GM19023 (cell line): ENCODE data around the gene ST3GAL5.

Experiments used
- ATAC-seq: cut with Tn5 transposase; IDR thresholded peaks from one replicate; pipeline ENCODE4 v1.9.1; 2021; ENCODE audit warnings: mild to moderate bottlenecking, moderate library complexity; ENCODE audit not compliant: unreplicated experiment

ST3GAL5 gene

GRCh38 chr2:85867556-85868292 lies 21.1 kb downstream of the ST3GAL5 start:
- no peak for ATAC-seq

- no peak for ATAC-seq
Observed at GRCh38 chr2:85867121-85867520, 21.7 kb downstream of the ST3GAL5 start.

DNA sequence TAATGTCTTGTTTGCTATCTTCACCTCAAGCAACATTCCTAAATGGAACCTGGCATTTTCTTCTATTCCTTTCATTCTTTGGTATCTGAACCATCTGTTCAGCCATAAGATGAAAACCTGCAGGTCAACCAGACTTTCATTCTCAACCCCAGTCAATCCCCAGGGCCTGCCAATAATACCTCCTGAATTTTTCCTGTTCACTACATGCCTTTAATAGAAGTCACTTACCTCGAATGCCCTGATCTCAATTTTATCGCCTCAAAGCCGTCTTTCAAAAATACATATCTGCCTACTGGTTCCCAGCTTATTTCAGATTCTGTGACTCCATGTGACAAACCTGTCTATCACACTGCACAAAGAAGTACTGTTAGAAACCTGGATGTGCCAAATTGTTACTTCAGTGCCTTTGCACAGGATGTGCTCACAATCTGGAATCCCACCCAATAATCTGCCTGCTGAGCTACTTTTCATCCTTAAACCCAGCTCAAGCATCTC lies 22.6 kb downstream of the ST3GAL5 start:
- ATAC-seq: no peak

GRCh38 chr2:85865539-85866164 lies 23.1 kb downstream of the ST3GAL5 start:
- ATAC-seq: peak; percentile 82

DNA sequence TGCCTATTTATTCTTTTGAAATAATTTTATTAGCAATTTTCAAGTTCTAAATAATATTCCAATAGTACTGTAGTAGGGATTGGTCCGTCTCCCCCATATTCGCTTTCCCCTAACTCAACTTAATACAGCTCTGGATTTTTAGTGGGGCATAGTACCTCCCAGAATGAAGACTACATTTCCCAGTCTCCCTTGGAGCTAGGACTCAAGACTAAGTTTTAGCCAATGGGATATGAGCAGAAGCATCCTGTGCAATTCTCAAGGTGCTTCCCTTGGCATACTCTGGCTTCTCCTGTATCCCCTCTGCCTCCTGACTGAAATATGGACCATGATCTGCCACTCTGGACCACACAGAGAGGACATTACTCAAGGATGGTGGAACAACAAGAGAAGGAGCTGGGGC lies 24.1 kb downstream of the ST3GAL5 start:
- ATAC-seq: no peak

GRCh38 chr2:85862426-85862825 lies 26.4 kb downstream of the ST3GAL5 start:
- no peak for ATAC-seq

- no peak for ATAC-seq
Observed at GRCh38 chr2:85861650-85862049, 27.1 kb downstream of the ST3GAL5 start.

DNA sequence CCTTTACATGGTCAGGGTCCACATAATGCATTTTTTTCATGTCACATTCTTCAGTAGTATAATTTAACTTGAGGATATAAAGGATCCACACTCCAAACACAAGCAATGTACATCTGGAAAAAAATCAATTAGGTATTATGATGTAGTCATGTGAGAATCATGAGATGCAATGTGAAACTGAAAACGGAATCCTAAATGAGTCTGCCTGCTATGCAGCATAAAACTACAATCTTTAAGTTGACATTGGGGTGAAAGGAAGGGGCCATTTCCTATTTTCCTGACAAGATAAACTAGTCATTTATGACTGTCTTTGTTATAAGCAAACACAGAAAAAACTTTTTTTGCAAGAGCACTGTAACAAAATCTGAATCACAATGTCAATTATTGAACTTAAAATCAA lies 27.6 kb downstream of the ST3GAL5 start:
- no peak for ATAC-seq

DNA sequence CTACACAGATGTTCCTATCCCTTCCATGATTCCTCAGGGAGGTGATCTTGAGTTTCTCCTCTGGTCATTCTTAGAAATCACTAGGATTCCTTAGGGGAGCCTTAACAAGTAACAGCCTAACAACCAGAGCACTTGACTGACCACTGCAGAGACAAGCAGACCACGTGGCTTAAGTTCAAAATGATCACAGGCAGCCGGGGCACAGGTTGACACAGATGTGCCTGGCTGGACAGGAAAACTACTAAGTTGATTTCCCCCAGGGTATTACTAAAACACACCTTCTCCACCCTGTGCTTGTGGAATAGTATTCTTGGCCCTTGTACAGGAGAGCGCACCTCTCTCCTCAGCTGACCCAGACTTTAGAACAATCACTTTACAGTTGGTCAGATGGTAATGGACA lies 29.9 kb downstream of the ST3GAL5 start:
- no peak for ATAC-seq

DNA sequence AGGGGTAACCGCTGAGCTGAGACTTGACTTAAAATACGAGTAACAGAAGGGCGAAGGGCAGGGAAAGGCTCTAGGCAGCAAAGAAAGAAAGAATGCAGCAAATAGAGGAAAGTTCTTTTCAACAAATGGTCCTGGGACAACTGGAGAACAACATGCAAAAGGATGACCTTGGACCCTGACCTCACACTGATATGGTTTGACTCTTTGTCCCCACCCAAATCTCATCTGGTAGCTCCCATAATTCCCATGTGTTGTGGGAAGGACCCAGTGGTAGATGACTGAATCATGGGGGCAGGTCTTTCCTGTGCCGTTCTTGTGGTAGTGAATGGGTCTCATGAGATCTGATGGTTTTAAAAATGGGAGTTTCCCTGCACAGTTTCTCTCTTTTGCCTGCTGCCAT lies 33.9 kb downstream of the ST3GAL5 start:
- ATAC-seq: no peak

DNA sequence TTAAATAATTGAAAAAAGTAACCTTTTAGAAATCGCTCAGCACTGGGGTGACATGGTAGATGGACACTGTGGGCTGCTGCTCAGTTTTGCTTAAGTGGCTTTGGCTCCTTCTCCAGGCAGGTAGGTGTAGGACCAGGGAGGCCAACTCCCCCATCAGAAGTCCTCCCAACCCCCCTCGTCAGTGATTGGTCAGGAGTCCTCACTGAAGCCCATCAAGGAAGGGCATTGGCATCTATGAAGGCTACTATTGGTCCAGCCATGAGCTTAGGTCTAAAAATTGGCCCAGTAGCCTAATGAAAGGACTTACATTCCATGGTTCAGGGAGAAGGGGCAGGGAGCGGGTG lies 34.7 kb downstream of the ST3GAL5 start:
- peak; percentile 10 for ATAC-seq

GRCh38 chr2:85853499-85854165 lies 35.2 kb downstream of the ST3GAL5 start:
- peak; percentile 34 for ATAC-seq

DNA sequence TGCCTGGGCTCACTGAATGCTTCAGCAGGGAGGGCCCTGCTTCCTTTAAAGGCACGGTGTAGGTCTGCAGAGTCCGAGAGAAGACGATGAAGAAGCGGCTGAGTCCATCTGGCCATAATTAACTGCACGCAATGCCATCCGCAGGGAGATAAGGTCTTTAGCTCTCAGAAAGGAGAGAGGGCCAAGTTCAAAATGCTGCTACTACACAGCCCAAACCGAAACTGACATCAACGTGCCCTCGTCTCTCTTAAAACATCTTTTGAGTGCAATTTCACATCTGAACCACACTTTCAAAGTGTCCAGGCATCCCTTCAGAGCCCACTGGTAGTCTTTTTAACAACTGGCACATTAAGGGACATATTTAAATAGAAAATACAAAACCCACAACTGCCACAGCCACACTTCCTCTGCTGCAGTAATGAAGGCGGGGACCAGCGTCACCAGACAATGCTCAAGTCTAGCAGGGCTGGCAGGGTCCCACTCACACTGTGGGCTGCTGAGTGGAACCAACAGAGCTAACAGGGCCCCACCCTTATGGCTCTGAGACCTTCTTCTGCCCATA lies 35.8 kb downstream of the ST3GAL5 start:
- peak; percentile 83 for ATAC-seq

DNA sequence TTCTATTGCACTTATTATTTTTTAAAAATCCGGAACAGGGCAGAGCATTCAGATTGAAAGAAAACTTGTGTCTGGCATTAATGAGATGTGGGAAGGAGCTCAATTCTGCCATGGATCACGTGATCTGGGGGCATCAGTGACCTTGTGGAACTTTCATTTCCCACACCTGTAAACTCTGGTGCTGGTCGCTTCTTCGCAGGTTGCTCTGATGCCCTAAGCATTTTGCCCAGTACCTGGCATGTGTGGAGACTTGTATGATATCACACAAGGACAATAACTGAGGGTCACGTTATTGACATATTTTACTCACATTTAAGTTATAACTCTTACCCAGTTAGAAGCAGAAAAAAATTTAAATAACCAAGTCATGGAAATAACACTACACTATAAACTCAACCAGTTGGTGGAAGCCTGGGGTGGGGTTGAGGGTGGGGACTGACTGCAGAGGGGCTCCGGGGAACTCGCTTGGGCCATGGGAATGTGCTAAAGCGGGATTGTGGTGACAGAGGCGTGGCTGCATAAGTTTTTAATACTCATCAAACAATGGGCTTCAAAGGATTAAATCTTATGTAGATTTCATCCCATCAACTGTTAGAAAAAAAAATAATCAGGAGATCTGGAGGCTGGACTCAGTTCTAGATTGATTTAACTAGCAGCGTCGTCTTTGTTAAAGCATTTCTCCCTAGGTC lies 36.5 kb downstream of the ST3GAL5 start:
- no peak for ATAC-seq

GRCh38 chr2:85851253-85852151 lies 37.3 kb downstream of the ST3GAL5 start:
- ATAC-seq: no peak

DNA sequence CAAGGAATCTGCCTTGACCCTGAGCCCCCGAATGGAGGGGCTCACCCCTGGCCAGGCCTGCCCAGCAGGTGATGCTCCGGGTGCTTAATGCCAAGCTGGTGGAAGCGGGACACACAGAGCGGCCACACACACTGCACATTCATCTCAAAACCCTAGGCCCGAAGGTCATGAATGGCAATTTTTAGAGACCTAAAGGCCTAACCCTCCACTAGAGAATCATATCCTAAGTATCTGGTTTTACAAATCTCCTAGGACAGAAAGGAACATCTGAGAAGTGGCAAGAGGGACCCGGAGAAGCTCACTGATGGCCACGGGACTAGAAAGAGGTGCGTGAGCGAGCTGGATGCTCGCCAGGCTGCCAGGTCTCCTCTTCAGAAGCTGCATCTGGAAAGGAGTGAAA lies 38.3 kb downstream of the ST3GAL5 start:
- no peak for ATAC-seq

DNA sequence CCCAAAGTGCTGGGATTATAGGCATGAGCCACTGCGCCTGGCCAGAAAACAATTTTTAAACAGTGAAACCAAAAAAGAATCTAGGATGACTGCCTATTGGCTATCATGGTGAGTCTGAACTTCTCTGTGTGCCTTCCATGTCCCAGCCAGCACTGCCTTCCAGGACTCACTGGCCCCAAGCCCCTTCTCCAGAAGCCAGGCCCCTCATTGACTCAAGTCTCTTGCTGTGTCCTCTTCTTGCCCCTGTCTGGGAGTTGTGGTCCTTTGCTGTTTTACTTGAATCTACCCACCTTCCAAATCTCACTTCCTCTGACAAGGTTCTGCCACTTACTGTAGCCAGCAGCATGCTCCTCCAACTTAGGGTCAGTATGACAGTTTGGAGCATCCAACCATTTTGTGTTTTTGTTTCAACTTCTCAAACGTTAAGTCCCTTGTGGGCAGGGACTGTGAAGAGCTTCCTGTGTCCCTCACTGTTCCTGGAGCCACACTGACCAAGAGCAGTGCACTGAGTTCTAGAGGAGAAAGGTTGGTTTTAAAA lies 41.7 kb downstream of the ST3GAL5 start:
- no peak for ATAC-seq

DNA sequence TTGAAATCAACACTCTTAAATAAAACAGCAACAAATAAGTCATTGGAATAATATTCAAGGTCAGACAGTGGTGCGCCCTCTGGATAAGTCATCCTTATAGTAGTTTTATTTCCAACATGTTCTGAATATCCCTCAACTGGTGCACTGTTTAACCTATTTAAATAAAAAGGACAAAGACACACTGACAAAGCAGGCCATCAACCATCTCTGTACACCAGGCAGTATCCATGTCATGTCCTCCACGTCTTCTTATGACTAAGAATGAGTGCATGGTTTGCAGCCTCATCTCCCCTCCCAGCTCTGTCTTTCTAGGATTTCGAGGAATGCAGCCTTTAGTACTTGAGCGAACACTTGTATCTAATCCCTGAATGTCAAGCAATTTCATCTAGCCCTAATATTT lies 42.4 kb downstream of the ST3GAL5 start:
- no peak for ATAC-seq

GRCh38 chr2:85844486-85844885 lies 44.3 kb downstream of the ST3GAL5 start:
- no peak for ATAC-seq

DNA sequence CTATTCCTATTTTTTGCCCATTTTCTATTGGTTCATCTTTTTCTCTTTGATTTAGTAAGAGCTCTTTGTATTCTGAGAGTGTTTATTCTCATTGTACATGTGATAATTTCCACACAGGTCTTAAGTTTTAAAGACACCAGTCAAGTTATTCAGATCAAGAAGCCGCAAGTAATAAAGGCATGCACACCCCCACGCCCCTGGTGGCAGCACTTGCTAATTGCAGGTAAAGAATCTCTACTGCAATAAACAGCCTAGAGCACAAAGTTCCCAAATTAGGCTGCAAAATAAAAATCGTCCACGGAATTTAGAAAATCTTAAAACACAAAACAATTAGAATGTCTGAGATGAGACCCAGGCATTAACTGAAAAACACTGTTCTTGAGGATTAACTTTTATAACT lies 45.2 kb downstream of the ST3GAL5 start:
- no peak for ATAC-seq
